ENCODE measurements around the gene ARHGEF35.
"Not testable (repeated sequence)": the region's sequence is repeated elsewhere in the genome, so short reads cannot be mapped to it uniquely, and the experiment has no call there.

The ARHGEF35 gene

GRCh38 chr7:144178380-144179164 is 17.1 kb downstream of the ARHGEF35 start:
- not testable (repeated sequence) for DNase-seq (ENCODE audit: low read depth in 2 of 2)

- no peak for DNase-seq (ENCODE audit: low read depth in 2 of 2)
Observed at GRCh38 chr7:144174613-144175012, 21.0 kb downstream of the ARHGEF35 start.

- not testable (repeated sequence) for DNase-seq (ENCODE audit: low read depth in 2 of 2)
Observed at GRCh38 chr7:144171594-144172350, 23.9 kb downstream of the ARHGEF35 start.

GRCh38 chr7:144164784-144165183 is 30.8 kb downstream of the ARHGEF35 start:
- no peak for DNase-seq (ENCODE audit: low read depth in 2 of 2)

GRCh38 chr7:144158861-144159260 is 36.8 kb downstream of the ARHGEF35 start:
- DNase-seq (ENCODE audit: low read depth in 2 of 2), result no peak

- DNase-seq (ENCODE audit: low read depth in 2 of 2), result no peak
Observed at GRCh38 chr7:144148224-144148827, 47.3 kb downstream of the ARHGEF35 start.

GRCh38 chr7:144144426-144144825 is 51.2 kb downstream of the ARHGEF35 start:
- no peak for DNase-seq (ENCODE audit: low read depth in 2 of 2)

- DNase-seq (ENCODE audit: low read depth in 2 of 2), result no peak
Observed at GRCh38 chr7:144142187-144142586, 53.4 kb downstream of the ARHGEF35 start.

- no peak for DNase-seq (ENCODE audit: low read depth in 2 of 2)
Observed at GRCh38 chr7:144137501-144137900, 58.1 kb downstream of the ARHGEF35 start.

Data from fibroblast of skin of left biceps (primary cell).